H1 (cell line): ENCODE measurements around the gene IGF2R.

Source experiments
- EGR1 ChIP-seq: IDR thresholded peaks from 2 replicates; pipeline ENCODE4 v1.6.1; 2011; ENCODE audit warnings: low read depth, low read length, borderline replicate concordance
- JUND ChIP-seq: IDR thresholded peaks from 2 replicates; pipeline ENCODE4 v1.6.1; 2011; ENCODE audit warnings: mild to moderate bottlenecking, improper control_type of control experiment, low read length
- PHF8 ChIP-seq: fragments of 200-600 bp; sonication (generic); conservative IDR thresholded peaks from 2 replicates; pipeline ENCODE4 v1.7.1; 2012; ENCODE audit warnings: low read depth, mild to moderate bottlenecking, inconsistent platforms, low read length, moderate library complexity
- RNF2 ChIP-seq: fragments of 200-900, 300-1000 bp; sonication (generic); IDR thresholded peaks from 2 replicates; pipeline ENCODE4 v1.7.1; 2016; ENCODE audit warnings: borderline replicate concordance, low read depth, mild to moderate bottlenecking, antibody characterized with exemption, low read length; ENCODE audit not compliant: poor library complexity, severe bottlenecking; ENCODE audit errors: missing control alignments
- ZNF274 ChIP-seq: IDR thresholded peaks from 2 replicates; pipeline ENCODE4 v1.7.0; 2012; ENCODE audit warnings: low read length, borderline replicate concordance; ENCODE audit errors: extremely low read depth
- TF ChIP-seq, protein P1 (sequence below), 3 experiments: IDR thresholded peaks; 1 replicate in 2 of 3; 2 replicates in 1 of 3; pipeline versions ENCODE4 v1.5.1 to v1.6.1; 2011; ENCODE audit warnings: low read length in 3 of 3, mild to moderate bottlenecking in 3 of 3, inconsistent platforms in 2 of 3, low read depth in 1 of 3, moderate library complexity in 1 of 3; ENCODE audit not compliant: insufficient read depth in 1 of 3; ENCODE audit errors: control extremely low read depth in 1 of 3

GRCh38 chr6:159971341-159972178, 2.7 kb downstream of the IGF2R start:
- TF ChIP-seq PHF8 (no peak), JUND (no peak), EGR1 (no peak), RNF2 (no peak), ZNF274 (no peak)
- TF ChIP-seq, protein P1, sequence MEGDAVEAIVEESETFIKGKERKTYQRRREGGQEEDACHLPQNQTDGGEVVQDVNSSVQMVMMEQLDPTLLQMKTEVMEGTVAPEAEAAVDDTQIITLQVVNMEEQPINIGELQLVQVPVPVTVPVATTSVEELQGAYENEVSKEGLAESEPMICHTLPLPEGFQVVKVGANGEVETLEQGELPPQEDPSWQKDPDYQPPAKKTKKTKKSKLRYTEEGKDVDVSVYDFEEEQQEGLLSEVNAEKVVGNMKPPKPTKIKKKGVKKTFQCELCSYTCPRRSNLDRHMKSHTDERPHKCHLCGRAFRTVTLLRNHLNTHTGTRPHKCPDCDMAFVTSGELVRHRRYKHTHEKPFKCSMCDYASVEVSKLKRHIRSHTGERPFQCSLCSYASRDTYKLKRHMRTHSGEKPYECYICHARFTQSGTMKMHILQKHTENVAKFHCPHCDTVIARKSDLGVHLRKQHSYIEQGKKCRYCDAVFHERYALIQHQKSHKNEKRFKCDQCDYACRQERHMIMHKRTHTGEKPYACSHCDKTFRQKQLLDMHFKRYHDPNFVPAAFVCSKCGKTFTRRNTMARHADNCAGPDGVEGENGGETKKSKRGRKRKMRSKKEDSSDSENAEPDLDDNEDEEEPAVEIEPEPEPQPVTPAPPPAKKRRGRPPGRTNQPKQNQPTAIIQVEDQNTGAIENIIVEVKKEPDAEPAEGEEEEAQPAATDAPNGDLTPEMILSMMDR (IDR thresholded peaks at IDR 0.05; ENCODE audit: control extremely low read depth in 1 of 3, insufficient read depth in 1 of 3, low read depth in 1 of 3, low read length in 3 of 3) = no peak
